Tibial artery (tissue), 4 donors: Measurements from ENCODE around the gene HMCES.
A peak's percentile ranks its signal among the peaks of the same experiment; 100 is the strongest.
"Not testable (repeated sequence)": the region's sequence is repeated elsewhere in the genome, so short reads cannot be mapped to it uniquely, and the experiment has no call there.

Experiments used
- DNase-seq, 2 donors: peaks; one replicate each; pipeline ENCODE4 v3.0.0-alpha.2; 2019
- H3K27ac ChIP-seq, 2 donors: fragments of 200-600 bp; sonication (generic) in 1 of 2; 1 replicate in 1 of 2; 2 replicates in 1 of 2; pipeline ENCODE4 v1.5.1; 2018 to 2019; ENCODE audit warnings: mild to moderate bottlenecking in 1 of 2
- H3K27me3 ChIP-seq, 2 donors: fragments of 200-600 bp; sonication (generic) in 1 of 2; one replicate each; pipeline versions ENCODE4 v1.5.1 to v1.6.0; 2016 to 2019
- H3K36me3 ChIP-seq, 3 donors: fragments of 200-600 bp; sonication (generic) in 2 of 3; one replicate each; pipeline ENCODE4 v1.5.1; 2016 to 2019; ENCODE audit warnings: mild to moderate bottlenecking in 2 of 3
- H3K4me1 ChIP-seq, 4 donors: fragments of 200-600 bp; sonication (generic) in 2 of 4; 1 replicate in 3 of 4; 2 replicates in 1 of 4; pipeline ENCODE4 v1.5.1; 2016 to 2019
- H3K4me3 ChIP-seq, 2 donors: fragments of 200-600 bp; sonication (generic) in 1 of 2; 1 replicate in 1 of 2; 2 replicates in 1 of 2; pipeline ENCODE4 v1.5.1; 2018 to 2019; ENCODE audit warnings: mild to moderate bottlenecking in 2 of 2
- H3K9me3 ChIP-seq, 3 donors: fragments of 200-600 bp; sonication (generic) in 1 of 3; one replicate each; pipeline ENCODE4 v1.5.1; 2016 to 2019
- CTCF ChIP-seq, 2 experiments: fragments of 200-600 bp in 1 of 2; fragments of 450-650 bp in 1 of 2; IDR thresholded peaks; one replicate each; pipeline ENCODE4 v1.5.1; 2017 to 2019; ENCODE audit warnings: antibody characterized with exemption in 2 of 2, mild to moderate bottlenecking in 1 of 2, moderate library complexity in 1 of 2
- intact Hi-C: fragments of 100-400 bp; cut with DNase I; formaldehyde crosslinking; loops from one replicate; pipeline ENCODE4 v1.15.0; 2023; ENCODE audit warnings: low total_unique reads

The HMCES gene

GRCh38 chr3:129259612-129260477, 18.8 kb upstream of the HMCES start:
- H3K4me1 ChIP-seq, result no peaks in the 10 kb centered on the region
- H3K27me3 ChIP-seq, result no peaks in the 10 kb centered on the region
- intact Hi-C loops, result no loop called here
- no peak overlapping the region for H3K4me3 ChIP-seq
- no peak overlapping the region for H3K27ac ChIP-seq
- no peaks in the 10 kb centered on the region for H3K9me3 ChIP-seq
- H3K36me3 ChIP-seq, result peaks cover 91 to 100% (median 100%) of the 10 kb centered on the region in 3 donors
- DNase-seq, result no peak
- TF ChIP-seq CTCF (IDR thresholded peaks at IDR 0.05), result no peak

DNA sequence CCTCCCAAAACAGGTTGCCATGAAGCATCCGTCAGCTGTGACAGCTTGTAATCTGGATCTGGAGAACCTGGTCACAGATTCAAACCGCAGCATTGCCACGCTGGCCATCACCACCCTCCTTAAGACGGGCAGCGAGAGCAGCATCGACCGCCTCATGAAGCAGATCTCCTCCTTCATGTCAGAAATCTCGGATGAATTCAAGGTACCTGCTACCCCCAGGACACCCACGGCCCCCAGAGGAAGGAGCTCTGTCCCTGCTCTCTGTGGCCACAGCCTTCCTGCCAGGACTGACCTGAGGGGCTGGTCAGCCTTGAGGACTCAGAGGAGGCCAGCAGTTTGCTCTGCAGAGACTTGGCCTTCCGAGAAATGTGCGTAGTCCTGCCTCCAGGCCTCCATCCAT, 18.1 kb upstream of the HMCES start:
- H3K27me3 ChIP-seq, result no peaks in the 10 kb centered on the region
- H3K4me1 ChIP-seq, result no peaks in the 10 kb centered on the region
- no peak overlapping the region for H3K27ac ChIP-seq
- DNase-seq, result peak in 1 of 2 donors; percentile 20
- no peaks in the 10 kb centered on the region for H3K9me3 ChIP-seq
- TF ChIP-seq CTCF (IDR thresholded peaks at IDR 0.05), result no peak
- peaks cover 91 to 100% (median 100%) of the 10 kb centered on the region in 3 donors for H3K36me3 ChIP-seq
- H3K4me3 ChIP-seq, result no peak overlapping the region
- intact Hi-C loops, result no loop called here

DNA sequence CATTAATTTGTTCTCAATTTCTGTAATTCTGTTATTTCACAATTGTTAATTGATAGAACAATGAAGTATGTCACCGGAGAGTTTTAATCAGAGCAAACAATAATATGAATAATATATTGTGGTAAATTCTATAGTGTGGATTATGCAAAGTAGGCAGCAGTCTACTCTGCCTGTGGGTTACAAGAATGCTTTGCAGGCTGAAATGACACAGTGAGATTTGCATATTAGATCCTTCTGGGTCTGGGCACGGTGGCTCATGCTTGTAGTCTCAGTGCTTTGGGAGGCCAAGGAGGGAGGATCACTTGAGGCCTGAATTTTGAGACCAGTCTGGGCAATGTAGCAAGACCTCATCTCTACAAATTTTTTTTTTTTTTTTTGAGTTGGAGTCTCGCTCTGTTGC, 16.8 kb upstream of the HMCES start:
- peaks cover 91 to 100% (median 100%) of the 10 kb centered on the region in 3 donors for H3K36me3 ChIP-seq
- no peak for TF ChIP-seq CTCF (IDR thresholded peaks at IDR 0.05)
- intact Hi-C loops, result no loop called here
- DNase-seq, result no peak
- no peaks in the 10 kb centered on the region for H3K9me3 ChIP-seq
- no peaks in the 10 kb centered on the region for H3K27me3 ChIP-seq
- H3K4me3 ChIP-seq, result no peak overlapping the region
- H3K4me1 ChIP-seq, result no peaks in the 10 kb centered on the region
- no peak overlapping the region for H3K27ac ChIP-seq

DNA sequence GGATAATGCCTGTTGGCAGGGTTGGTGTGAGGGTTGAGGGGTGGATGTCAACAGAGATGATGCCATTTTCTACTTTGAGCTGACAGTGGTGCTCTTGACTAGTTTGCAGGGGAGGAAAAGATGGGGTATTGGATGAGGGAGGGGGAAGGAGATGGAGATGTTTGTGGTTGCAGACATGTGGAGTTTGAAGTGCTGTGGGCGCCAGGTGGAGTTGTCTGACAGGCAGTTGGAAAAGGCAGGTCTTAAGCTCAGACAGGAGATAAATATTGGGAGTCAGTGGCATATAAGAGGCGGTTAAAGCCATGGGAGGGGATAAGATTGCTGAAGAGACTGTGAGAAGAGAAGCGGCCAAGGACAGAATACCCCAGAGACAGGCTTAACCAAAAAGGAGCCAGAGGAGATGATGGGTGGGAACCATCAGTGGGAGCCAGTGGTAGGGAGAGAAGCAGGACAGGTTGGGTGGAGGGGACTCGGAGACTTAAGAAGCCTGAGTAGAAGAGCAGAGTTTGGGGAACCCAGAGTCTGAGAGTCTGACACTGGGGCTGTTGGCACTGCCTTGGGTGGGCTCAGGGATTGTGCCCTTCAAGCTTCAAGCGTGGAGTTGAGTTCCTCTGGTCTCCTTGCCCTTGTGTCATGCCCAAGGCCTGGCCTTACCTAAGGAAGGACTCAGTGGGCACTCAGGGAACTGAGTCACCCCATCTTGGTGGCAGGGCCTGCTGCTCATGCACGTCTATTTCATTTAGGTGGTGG, 15.3 kb upstream of the HMCES start:
- Histone ChIP-seq H3K27ac (no peak overlapping the region), H3K9me3 (no peaks in the 10 kb centered on the region), H3K4me3 (no peak overlapping the region), H3K36me3 (peaks cover 91 to 100% (median 100%) of the 10 kb centered on the region in 3 donors), H3K27me3 (no peaks in the 10 kb centered on the region), H3K4me1 (no peaks in the 10 kb centered on the region)
- TF ChIP-seq CTCF (IDR thresholded peaks at IDR 0.05), result no peak
- intact Hi-C loops, result no loop called here
- peak in 1 of 2 donors; percentile 42 for DNase-seq

DNA sequence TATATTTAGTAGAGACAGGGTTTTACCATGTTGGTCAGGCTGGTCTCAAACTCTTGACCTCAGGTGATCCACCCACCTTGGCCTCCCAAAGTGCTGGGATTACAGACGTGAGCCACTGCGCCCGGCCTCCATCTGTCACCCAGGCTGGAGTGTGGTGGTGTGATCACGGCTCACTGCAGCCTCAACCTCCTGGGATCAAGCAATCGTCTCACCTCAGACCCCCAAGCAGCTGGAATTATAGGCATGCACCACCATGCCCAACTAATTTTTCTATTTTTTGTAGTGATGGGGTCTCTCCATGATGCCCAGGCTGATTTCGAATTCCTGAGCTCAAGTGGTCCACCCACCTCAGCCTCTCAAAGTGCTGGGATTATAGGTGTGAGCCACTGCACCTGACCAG, 13.7 kb upstream of the HMCES start:
- H3K4me1 ChIP-seq, H3K9me3 ChIP-seq, intact Hi-C loops, H3K27me3 ChIP-seq, H3K4me3 ChIP-seq, H3K27ac ChIP-seq: not testable (repeated sequence)
- peak in 1 of 2 donors; percentile 16 for DNase-seq
- peaks cover 91 to 100% (median 99%) of the 10 kb centered on the region in 3 donors for H3K36me3 ChIP-seq

GRCh38 chr3:129266651-129267050, 12.0 kb upstream of the HMCES start:
- Histone ChIP-seq H3K36me3 (peaks cover 91 to 100% (median 99%) of the 10 kb centered on the region in 3 donors), H3K4me3 (no peak overlapping the region), H3K9me3 (no peaks in the 10 kb centered on the region), H3K27me3 (no peaks in the 10 kb centered on the region), H3K27ac (no peak overlapping the region), H3K4me1 (no peaks in the 10 kb centered on the region)
- DNase-seq, result peak in 1 of 2 donors; percentile 15
- intact Hi-C loops, result no loop called here
- no peak for TF ChIP-seq CTCF (IDR thresholded peaks at IDR 0.05)
